ENCODE data around the gene ARHGAP4. TPM values are rescaled to one million over a fixed set of nuclear protein-coding genes. Genes with fewer than 3 reads are reported as not detected.
A peak's percentile ranks its signal among the peaks of the same experiment; 100 is the strongest.

Gene ARHGAP4
- total RNA-seq, 4 donors from 2014 or later, result 10.9 to 26.0 (median 18.1) TPM

- no CpG with 5 or more reads among the region's 10 CpGs for WGBS, 2 donors (ENCODE audit: low coverage in 1 of 2)
- H3K27ac ChIP-seq, result peak overlapping the region in 3 of 4 donors; percentile 28 to 74 (median 64)
Measured at GRCh38 chrX:153929576-153929975, 3.5 kb upstream of the ARHGAP4 start.

GRCh38 chrX:153928846-153929245 is 2.8 kb upstream of the ARHGAP4 start:
- H3K4me1 ChIP-seq, result peaks cover 0 to 55% (median 13%) of the 10 kb centered on the region in 3 donors
- H3K36me3 ChIP-seq, result peaks cover 0 to 34% of the 10 kb centered on the region in 2 donors
- H3K27me3 ChIP-seq, result no peaks in the 10 kb centered on the region
- no peaks in the 10 kb centered on the region for H3K9me3 ChIP-seq
- no peak for ATAC-seq
- peak overlapping the region in 1 of 2 donors; percentile 12 for H3K4me3 ChIP-seq
- peak overlapping the region; percentile 47 to 74 (median 67) for H3K27ac ChIP-seq
- TF ChIP-seq EP300 (IDR thresholded peaks at IDR 0.05) (no peak), POLR2AphosphoS5 (IDR thresholded peaks at IDR 0.05) (no peak), POLR2A (IDR thresholded peaks at IDR 0.05) (no peak)
- 89% methylated on average over 3 of the region's 9 CpGs; no CpG with 5 or more reads in 1 of the 2 donors for WGBS, 2 donors (ENCODE audit: low coverage in 1 of 2)

More at GRCh38 chrX:153929576-153929975, 3.5 kb upstream of the ARHGAP4 start:
- peaks cover 0 to 53% (median 15%) of the 10 kb centered on the region in 3 donors for H3K4me1 ChIP-seq
- H3K36me3 ChIP-seq, result peaks cover 0 to 34% of the 10 kb centered on the region in 2 donors
- no peaks in the 10 kb centered on the region for H3K27me3 ChIP-seq
- TF ChIP-seq POLR2AphosphoS5 (IDR thresholded peaks at IDR 0.05), result no peak
- TF ChIP-seq POLR2A (IDR thresholded peaks at IDR 0.05), result no peak
- TF ChIP-seq EP300 (IDR thresholded peaks at IDR 0.05), result no peak
- TF ChIP-seq CTCF (IDR thresholded peaks at IDR 0.05), result no peak
- no peaks in the 10 kb centered on the region for H3K9me3 ChIP-seq
- no peak overlapping the region for H3K4me3 ChIP-seq
- ATAC-seq, result no peak

GRCh38 chrX:153927922-153928760 is 2.1 kb upstream of the ARHGAP4 start:
- WGBS, 2 donors (ENCODE audit: low coverage in 1 of 2), result no CpG with 5 or more reads among the region's 76 CpGs
- Histone ChIP-seq H3K36me3 (peaks cover 0 to 34% of the 10 kb centered on the region in 2 donors), H3K9me3 (no peaks in the 10 kb centered on the region), H3K27me3 (no peaks in the 10 kb centered on the region), H3K27ac (peak overlapping the region; percentile 88 to 96 (median 91)), H3K4me1 (peaks cover 0 to 56% (median 14%) of the 10 kb centered on the region in 3 donors), H3K4me3 (peak overlapping the region; percentile 62 to 69)
- peak; percentile 88 to 90 for TF ChIP-seq POLR2A (IDR thresholded peaks at IDR 0.05)
- peak; percentile 12 for TF ChIP-seq POLR2AphosphoS5 (IDR thresholded peaks at IDR 0.05)
- peak in 3 of 4 experiments; percentile 22 to 45 (median 32) for TF ChIP-seq CTCF (IDR thresholded peaks at IDR 0.05)
- TF ChIP-seq EP300 (IDR thresholded peaks at IDR 0.05), result no peak
- ATAC-seq, result peak; percentile 95

GRCh38 chrX:153927672-153927921 is 1.5 kb upstream of the ARHGAP4 start:
- Histone ChIP-seq H3K36me3 (peaks cover 0 to 32% of the 10 kb centered on the region in 2 donors), H3K4me3 (peak overlapping the region; percentile 62 to 69), H3K4me1 (peaks cover 0 to 61% (median 16%) of the 10 kb centered on the region in 3 donors), H3K9me3 (no peaks in the 10 kb centered on the region), H3K27me3 (no peaks in the 10 kb centered on the region), H3K27ac (peak overlapping the region; percentile 88 to 96 (median 91))
- TF ChIP-seq EP300 (IDR thresholded peaks at IDR 0.05) (no peak), POLR2AphosphoS5 (IDR thresholded peaks at IDR 0.05) (no peak), POLR2A (IDR thresholded peaks at IDR 0.05) (no peak)
- 35% methylated on average over 2 of the region's 8 CpGs; no CpG with 5 or more reads in 1 of the 2 donors for WGBS, 2 donors (ENCODE audit: low coverage in 1 of 2)
- no peak for ATAC-seq

GRCh38 chrX:153926858-153927671 is 1.0 kb upstream of the ARHGAP4 start:
- H3K4me3 ChIP-seq, result peak overlapping the region; percentile 62 to 69
- no peak for ATAC-seq
- H3K27ac ChIP-seq, result peak overlapping the region; percentile 88 to 96 (median 91)
- H3K27me3 ChIP-seq, result no peaks in the 10 kb centered on the region
- WGBS, 2 donors (ENCODE audit: low coverage in 1 of 2), result 39% methylated on average over 13 of the region's 31 CpGs; no CpG with 5 or more reads in 1 of the 2 donors
- peaks cover 0 to 27% of the 10 kb centered on the region in 2 donors for H3K36me3 ChIP-seq
- H3K9me3 ChIP-seq, result no peaks in the 10 kb centered on the region
- TF ChIP-seq CTCF (IDR thresholded peaks at IDR 0.05), result no peak
- TF ChIP-seq POLR2A (IDR thresholded peaks at IDR 0.05), result no peak
- TF ChIP-seq POLR2AphosphoS5 (IDR thresholded peaks at IDR 0.05), result no peak
- TF ChIP-seq EP300 (IDR thresholded peaks at IDR 0.05), result no peak
- peaks cover 0 to 67% (median 19%) of the 10 kb centered on the region in 3 donors for H3K4me1 ChIP-seq
